A549 (cell line): ENCODE measurements around the gene ZNF319. TPM values are rescaled to one million over a fixed set of nuclear protein-coding genes. Genes with fewer than 3 reads are reported as not detected.

ENCODE experiments used
- ATAC-seq, 2 experiments: fragments of 200-7000 bp in 1 of 2; fragments of >200 bp in 1 of 2; cut with Nextera tagmentation in 1 of 2; cut with Tn5 transposase in 1 of 2; 3 replicates each; pipeline versions ENCODE4 v1.8.0 to v1.9.1; 2018 to 2020; ENCODE audit warnings: mild to moderate bottlenecking in 1 of 2, moderate library complexity in 1 of 2
- CTCF ChIA-PET: fragments of 300-600 bp; sonication (Branson Sonifier 250); formaldehyde crosslinking; extraction: SDS; loops from one replicate; lab custom pipeline; 2021; ENCODE audit warnings: antibody characterized with exemption, inconsistent platforms; lab: Yijun Ruan, JAX
- POLR2A ChIA-PET: fragments of 350-600 bp; formaldehyde crosslinking; extraction: SDS; loops from one replicate; lab custom pipeline; 2021; ENCODE audit warnings: antibody characterized with exemption, inconsistent platforms; lab: Yijun Ruan, JAX
- DNase-seq, 2 experiments: peaks; one replicate each; pipeline versions ENCODE4 v3.0.0 to v3.0.0-alpha.2; 2011 to 2016; ENCODE audit warnings: low read depth in 1 of 2, low spot score in 1 of 2
- FAIRE-seq: peaks from 2 replicates; lab custom pipeline; 2011; peaks lifted over from hg19 to GRCh38; lab: Jason Lieb, UNC
- H3K27ac ChIP-seq, 2 experiments: fragments of >200 bp; sonication (Bioruptor Twin); formaldehyde crosslinking; 3 replicates each; pipeline ENCODE4 v1.5.1; 2016 to 2017
- H3K4me1 ChIP-seq: fragments of >200 bp; sonication (Bioruptor Twin); formaldehyde crosslinking; 3 replicates; pipeline ENCODE4 v1.6.1; 2016
- H3K4me2 ChIP-seq: fragments of >200 bp; sonication (Bioruptor Twin); formaldehyde crosslinking; 3 replicates; pipeline ENCODE4 v1.6.1; 2016
- H3K4me3 ChIP-seq: fragments of >200 bp; sonication (Bioruptor Twin); formaldehyde crosslinking; 3 replicates; pipeline ENCODE4 v1.5.1; 2016
- H3K9me3 ChIP-seq: fragments of >200 bp; sonication (Bioruptor Twin); formaldehyde crosslinking; 3 replicates; pipeline ENCODE4 v1.6.1; 2016
- CBX2 ChIP-seq: fragments of 200-600 bp; sonication (generic); IDR thresholded peaks from 2 replicates; pipeline ENCODE4 v1.6.1; 2016; ENCODE audit warnings: low read depth, mild to moderate bottlenecking, borderline replicate concordance
- CBX8 ChIP-seq: fragments of 200-600 bp; sonication (generic); IDR thresholded peaks from 2 replicates; pipeline ENCODE4 v1.6.1; 2016
- CHD2 ChIP-seq: fragments of 150-350 bp; IDR thresholded peaks from 2 replicates; pipeline ENCODE4 v1.6.1; 2014; ENCODE audit warnings: low read length; ENCODE audit not compliant: partially characterized antibody
- CHD4 ChIP-seq: fragments of 200-600 bp; sonication (generic); IDR thresholded peaks from 2 replicates; pipeline ENCODE4 v1.6.1; 2016; ENCODE audit warnings: antibody characterized with exemption, mild to moderate bottlenecking, borderline replicate concordance
- E2F6 ChIP-seq: IDR thresholded peaks from 2 replicates; pipeline ENCODE4 v1.6.1; 2012; ENCODE audit warnings: low read depth, borderline replicate concordance
- EHF ChIP-seq: fragments of 250-450 bp; sonication (Bioruptor Pico); IDR thresholded peaks from 2 replicates; pipeline ENCODE4 v1.5.0; 2020; ENCODE audit warnings: mild to moderate bottlenecking
- FOSB ChIP-seq: fragments of 250-450 bp; sonication (Bioruptor Pico); IDR thresholded peaks from 2 replicates; pipeline ENCODE4 v1.5.0; 2020; ENCODE audit warnings: mild to moderate bottlenecking, moderate library complexity
- FOSL2 ChIP-seq, 2 experiments: fragments of 450-650 bp in 1 of 2; fragments of >200 bp in 1 of 2; sonication (Bioruptor Twin) in 1 of 2; formaldehyde crosslinking; IDR thresholded peaks; 2 replicates each; pipeline versions ENCODE4 v1.5.0 to v1.6.1; 2016 to 2020; ENCODE audit warnings: mild to moderate bottlenecking in 1 of 2, moderate library complexity in 1 of 2
- FOXS1 ChIP-seq: fragments of 250-450 bp; sonication (Bioruptor Pico); IDR thresholded peaks from 2 replicates; pipeline ENCODE4 v1.5.0; 2020; ENCODE audit warnings: mild to moderate bottlenecking, moderate library complexity
- HEYL ChIP-seq: fragments of 250-450 bp; sonication (Bioruptor Pico); IDR thresholded peaks from 2 replicates; pipeline ENCODE4 v1.8.0; 2021; ENCODE audit warnings: mild to moderate bottlenecking, moderate library complexity
- HOXB5 ChIP-seq: fragments of 250-450 bp; sonication (Bioruptor Pico); IDR thresholded peaks from 2 replicates; pipeline ENCODE4 v1.5.0; 2020; ENCODE audit warnings: mild to moderate bottlenecking, moderate library complexity
- MAFK ChIP-seq: fragments of 450-650 bp; IDR thresholded peaks from 2 replicates; pipeline ENCODE4 v1.6.1; 2014; ENCODE audit not compliant: partially characterized antibody
- PHF8 ChIP-seq: fragments of 200-600 bp; sonication (generic); IDR thresholded peaks from 2 replicates; pipeline ENCODE4 v1.6.1; 2016; ENCODE audit warnings: low read depth, mild to moderate bottlenecking, antibody characterized with exemption, moderate library complexity, borderline replicate concordance
- RARB ChIP-seq: fragments of 250-450 bp; sonication (Bioruptor Pico); IDR thresholded peaks from 2 replicates; pipeline ENCODE4 v1.8.0; 2021; ENCODE audit warnings: mild to moderate bottlenecking, moderate library complexity
- RFX5 ChIP-seq: fragments of 450-650 bp; IDR thresholded peaks from 2 replicates; pipeline ENCODE4 v1.7.1; 2014; ENCODE audit warnings: antibody characterized with exemption, mild to moderate bottlenecking, moderate library complexity
- SMC3 ChIP-seq: fragments of >200 bp; sonication (Bioruptor Twin); formaldehyde crosslinking; IDR thresholded peaks from 3 replicates; pipeline ENCODE4 v1.6.1; 2018; ENCODE audit warnings: inconsistent platforms
- SREBF2 ChIP-seq: fragments of 450-650 bp; IDR thresholded peaks from 2 replicates; pipeline ENCODE4 v1.6.1; 2014; ENCODE audit warnings: mild to moderate bottlenecking, moderate library complexity
- ZNF302 ChIP-seq: fragments of 250-450 bp; sonication (Bioruptor Pico); IDR thresholded peaks from 2 replicates; pipeline ENCODE4 v1.9.0; 2021; ENCODE audit warnings: inconsistent platforms, mild to moderate bottlenecking, moderate library complexity
- ZSCAN20 ChIP-seq: fragments of 250-450 bp; sonication (Bioruptor Pico); IDR thresholded peaks from 2 replicates; pipeline ENCODE4 v1.8.0; 2022; ENCODE audit warnings: mild to moderate bottlenecking, moderate library complexity
- WGBS: methylation state at CpG from one replicate; pipeline ENCODE4 v1.1.6; 2017; ENCODE audit errors: missing lambda C conversion rate; 5-methylcytosine and 5-hydroxymethylcytosine counted together
- polyA plus RNA-seq, 4 experiments: library from polyadenylated mRNA; depleted of rRNA in 3 of 4; stranded (reverse); fragments of >200 nt; fragmentation: RNase III in 1 of 4; extraction: RNeasy Plus Mini Kit Qiagen cat#74134 plus additional on column Dnase treatment in 1 of 4; gene quantifications; 2 replicates in 3 of 4; 3 replicates in 1 of 4; pipeline ENCODE4 v1.2.3, GENCODE V29; 2011 to 2017
- TF ChIP-seq, protein P1 (sequence below): fragments of >200 bp; sonication (Bioruptor Twin); formaldehyde crosslinking; IDR thresholded peaks from 3 replicates; pipeline ENCODE4 v1.6.1; 2016
- TF ChIP-seq, protein P2 (sequence below): IDR thresholded peaks from 2 replicates; pipeline ENCODE4 v1.6.1; 2012
- TF ChIP-seq, protein P3 (sequence below): IDR thresholded peaks from 2 replicates; pipeline ENCODE4 v1.6.1; 2012

Gene ZNF319
- polyA plus RNA-seq, 2 of the 4 experiments (the other 2 are of a cell fraction), result 10.8 to 11.3 TPM

GRCh38 chr16:58041628-58041955 lies 41.1 kb upstream of the ZNF319 start:
- WGBS, result 93% methylated on average over 6 of the region's 18 CpGs
- POLR2A ChIA-PET, result no interaction called here
- no peak for ATAC-seq
- CTCF ChIA-PET, result no interaction called here
- no peaks in the 10 kb centered on the region for H3K4me1 ChIP-seq
- TF ChIP-seq SMC3, result no peak
- no peak for TF ChIP-seq MAFK
- no peak for TF ChIP-seq CBX2
- no peak for TF ChIP-seq RFX5
- TF ChIP-seq ZSCAN20 (CRISPR knock-in tag), result no peak
- TF ChIP-seq, protein P1, sequence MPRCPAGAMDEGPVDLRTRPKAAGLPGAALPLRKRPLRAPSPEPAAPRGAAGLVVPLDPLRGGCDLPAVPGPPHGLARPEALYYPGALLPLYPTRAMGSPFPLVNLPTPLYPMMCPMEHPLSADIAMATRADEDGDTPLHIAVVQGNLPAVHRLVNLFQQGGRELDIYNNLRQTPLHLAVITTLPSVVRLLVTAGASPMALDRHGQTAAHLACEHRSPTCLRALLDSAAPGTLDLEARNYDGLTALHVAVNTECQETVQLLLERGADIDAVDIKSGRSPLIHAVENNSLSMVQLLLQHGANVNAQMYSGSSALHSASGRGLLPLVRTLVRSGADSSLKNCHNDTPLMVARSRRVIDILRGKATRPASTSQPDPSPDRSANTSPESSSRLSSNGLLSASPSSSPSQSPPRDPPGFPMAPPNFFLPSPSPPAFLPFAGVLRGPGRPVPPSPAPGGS, result no peak
- TF ChIP-seq HEYL (CRISPR knock-in tag), result no peak
- TF ChIP-seq E2F6, result no peak
- TF ChIP-seq, protein P2, sequence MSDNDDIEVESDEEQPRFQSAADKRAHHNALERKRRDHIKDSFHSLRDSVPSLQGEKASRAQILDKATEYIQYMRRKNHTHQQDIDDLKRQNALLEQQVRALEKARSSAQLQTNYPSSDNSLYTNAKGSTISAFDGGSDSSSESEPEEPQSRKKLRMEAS, result no peak
- TF ChIP-seq CHD2, result no peak
- TF ChIP-seq FOSB (CRISPR knock-in tag), result no peak
- TF ChIP-seq SREBF2, result no peak
- TF ChIP-seq, protein P3, sequence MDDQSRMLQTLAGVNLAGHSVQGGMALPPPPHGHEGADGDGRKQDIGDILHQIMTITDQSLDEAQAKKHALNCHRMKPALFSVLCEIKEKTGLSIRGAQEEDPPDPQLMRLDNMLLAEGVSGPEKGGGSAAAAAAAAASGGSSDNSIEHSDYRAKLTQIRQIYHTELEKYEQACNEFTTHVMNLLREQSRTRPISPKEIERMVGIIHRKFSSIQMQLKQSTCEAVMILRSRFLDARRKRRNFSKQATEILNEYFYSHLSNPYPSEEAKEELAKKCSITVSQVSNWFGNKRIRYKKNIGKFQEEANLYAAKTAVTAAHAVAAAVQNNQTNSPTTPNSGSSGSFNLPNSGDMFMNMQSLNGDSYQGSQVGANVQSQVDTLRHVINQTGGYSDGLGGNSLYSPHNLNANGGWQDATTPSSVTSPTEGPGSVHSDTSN, result no peak
- no peak for TF ChIP-seq FOSL2 (IDR thresholded peaks at IDR 0.05)
- TF ChIP-seq FOSL2 (CRISPR knock-in tag; IDR thresholded peaks at IDR 0.05), result no peak
- no peak for TF ChIP-seq EHF (CRISPR knock-in tag)
- no peak for TF ChIP-seq ZNF302
- TF ChIP-seq FOXS1 (CRISPR knock-in tag), result no peak
- TF ChIP-seq CHD4, result no peak
- TF ChIP-seq, all 56 proteins: peak for 0
- no peak overlapping the region for H3K4me2 ChIP-seq
- no peaks in the 10 kb centered on the region for H3K9me3 ChIP-seq
- FAIRE-seq (no peak), DNase-seq (no peak)
- H3K27ac ChIP-seq, result no peak overlapping the region
- H3K4me3 ChIP-seq, result no peak overlapping the region

DNA sequence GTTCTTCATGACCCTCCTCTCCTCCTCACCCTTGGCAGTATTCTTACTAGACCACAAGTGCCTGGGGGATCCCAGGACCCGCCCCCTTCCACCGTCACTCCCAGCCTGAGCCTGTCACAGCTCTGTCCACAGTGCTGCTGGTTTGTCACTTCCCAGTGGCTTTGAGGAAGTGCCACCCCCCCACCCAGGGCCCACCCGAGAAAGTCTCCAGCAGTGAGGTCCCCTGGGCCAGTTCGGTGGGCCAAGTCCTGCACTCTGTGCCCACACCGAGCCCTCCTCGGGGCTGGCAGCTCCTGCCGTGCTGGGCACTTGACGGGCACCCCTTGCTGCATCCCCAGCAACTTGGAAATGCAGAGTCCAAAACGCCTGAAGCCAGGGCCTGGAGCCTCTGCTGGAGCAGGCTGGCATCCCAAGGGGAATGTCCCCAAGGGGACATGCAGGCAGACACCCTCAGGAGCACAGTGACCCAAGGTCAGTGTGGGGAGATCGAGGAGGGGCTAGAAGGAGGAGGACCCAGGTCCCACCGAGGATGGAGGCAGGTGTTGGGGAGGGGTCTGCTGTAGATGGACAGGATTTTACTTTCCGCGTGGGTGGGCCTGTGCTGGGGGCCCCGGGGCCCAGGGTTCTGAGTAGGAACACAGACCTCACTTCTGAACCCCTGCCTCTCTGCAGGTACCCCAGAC lies 40.6 kb upstream of the ZNF319 start:
- H3K4me1 ChIP-seq, result no peaks in the 10 kb centered on the region
- H3K4me3 ChIP-seq, result no peak overlapping the region
- no peak for TF ChIP-seq HOXB5 (CRISPR knock-in tag)
- TF ChIP-seq, protein P3, result no peak
- no peak for TF ChIP-seq RARB
- TF ChIP-seq FOXS1 (CRISPR knock-in tag), result no peak
- no peak for TF ChIP-seq FOSL2 (IDR thresholded peaks at IDR 0.05)
- no peak for TF ChIP-seq FOSL2 (CRISPR knock-in tag; IDR thresholded peaks at IDR 0.05)
- TF ChIP-seq CBX8, result no peak
- TF ChIP-seq PHF8, result no peak
- no peak for TF ChIP-seq FOSB (CRISPR knock-in tag)
- DNase-seq (no peak), FAIRE-seq (no peak), ATAC-seq (no peak)
- no peaks in the 10 kb centered on the region for H3K9me3 ChIP-seq
- no peak overlapping the region for H3K4me2 ChIP-seq
- ChIA-PET CTCF (interaction anchor here (1.9 kb wide), 1 partner anchor 80 kb away, joined by 4 read pairs; no protein-coding TSS in a partner anchor), POLR2A (no interaction called here)
- 71% methylated on average over 10 of the region's 14 CpGs for WGBS
- no peak overlapping the region for H3K27ac ChIP-seq
